KG1 (cell line): Measurements from ENCODE around the gene PKNOX2.

ENCODE experiments used
- DNase-seq: peaks from one replicate; lab custom pipeline; 2025; lab: John Stamatoyannopoulos, UW

PKNOX2 gene

GRCh38 chr11:125314276-125315078, 149.9 kb downstream of the PKNOX2 start:
- no peak for DNase-seq

- DNase-seq: no peak
These were observed 150.7 kb downstream of the PKNOX2 start for GRCh38 chr11:125315079-125315740.

- DNase-seq: no peak
These were observed 152.9 kb downstream of the PKNOX2 start for GRCh38 chr11:125317416-125317815.

DNA sequence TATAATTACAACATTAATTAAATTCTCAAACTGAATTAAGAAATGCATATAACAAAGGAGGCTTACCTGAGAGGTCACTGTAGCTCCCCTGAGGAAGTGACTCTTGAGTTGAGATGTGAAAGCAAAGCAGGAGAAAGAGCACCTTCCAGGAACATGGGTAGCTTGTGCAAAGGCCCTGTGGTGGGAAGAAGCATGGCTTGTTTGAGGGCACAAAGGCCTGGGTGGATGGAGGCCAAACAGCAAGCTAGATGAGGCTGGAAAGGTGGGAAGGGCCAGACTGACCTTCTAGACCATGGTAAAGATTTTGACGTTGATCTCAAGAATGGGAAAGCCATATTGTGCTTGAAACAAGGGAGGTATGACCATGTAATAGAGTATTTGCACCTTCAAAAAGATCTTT, 155.1 kb downstream of the PKNOX2 start:
- DNase-seq: no peak

DNA sequence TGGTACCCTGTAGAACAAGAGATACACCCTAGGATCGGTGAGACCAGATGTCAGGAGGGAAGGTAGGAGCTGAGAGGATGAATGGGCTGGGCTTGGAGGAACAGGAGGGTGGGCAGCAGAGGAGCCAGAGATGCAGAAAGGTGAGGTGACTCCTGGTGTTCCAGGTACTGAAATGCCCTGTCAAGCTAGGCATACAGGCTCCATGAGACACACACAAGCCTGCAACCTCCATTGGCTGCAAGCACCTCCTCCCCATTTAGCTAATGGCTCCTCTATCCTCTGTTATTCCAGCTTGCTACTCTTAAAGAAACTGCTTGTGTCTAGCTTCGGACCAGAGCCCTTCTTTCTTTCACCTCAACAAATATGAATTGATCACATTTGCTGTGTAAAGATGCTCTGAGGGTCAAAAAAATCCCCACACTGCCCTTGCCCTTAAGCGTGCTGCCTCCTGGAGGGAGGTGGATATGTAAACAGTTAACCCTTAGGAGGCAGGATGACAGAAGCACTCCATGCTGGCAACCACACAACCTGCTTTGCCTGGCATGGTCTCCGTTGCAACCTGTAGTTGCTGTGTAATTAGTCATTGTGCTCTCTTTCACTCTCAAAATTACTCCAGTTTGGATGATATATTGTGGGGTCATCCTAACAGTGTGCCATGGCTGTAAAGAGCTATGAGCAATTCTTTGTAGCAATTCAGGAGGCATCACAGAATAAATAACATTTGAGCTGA, 156.0 kb downstream of the PKNOX2 start:
- no peak for DNase-seq

GRCh38 chr11:125322289-125322688, 157.7 kb downstream of the PKNOX2 start:
- no peak for DNase-seq

DNA sequence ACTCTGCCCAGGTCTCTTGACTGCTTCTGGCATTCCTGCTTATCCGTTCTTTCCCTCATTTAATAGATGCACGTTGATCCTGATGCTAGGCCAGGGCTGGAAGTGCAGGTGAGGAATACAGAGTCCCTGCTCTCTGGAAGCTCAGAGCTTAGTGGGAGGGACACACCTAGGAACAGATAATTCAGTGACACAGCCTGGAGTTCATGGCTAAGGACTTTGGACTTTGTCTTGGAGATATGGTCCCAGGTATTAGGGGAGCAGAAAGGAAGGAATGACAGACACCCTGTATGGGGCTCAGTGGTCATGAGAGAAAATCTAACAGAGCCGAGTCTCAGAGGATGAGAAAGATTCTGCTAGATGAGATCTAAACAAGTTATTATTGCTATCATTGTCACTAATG, 160.6 kb downstream of the PKNOX2 start:
- DNase-seq: no peak

DNA sequence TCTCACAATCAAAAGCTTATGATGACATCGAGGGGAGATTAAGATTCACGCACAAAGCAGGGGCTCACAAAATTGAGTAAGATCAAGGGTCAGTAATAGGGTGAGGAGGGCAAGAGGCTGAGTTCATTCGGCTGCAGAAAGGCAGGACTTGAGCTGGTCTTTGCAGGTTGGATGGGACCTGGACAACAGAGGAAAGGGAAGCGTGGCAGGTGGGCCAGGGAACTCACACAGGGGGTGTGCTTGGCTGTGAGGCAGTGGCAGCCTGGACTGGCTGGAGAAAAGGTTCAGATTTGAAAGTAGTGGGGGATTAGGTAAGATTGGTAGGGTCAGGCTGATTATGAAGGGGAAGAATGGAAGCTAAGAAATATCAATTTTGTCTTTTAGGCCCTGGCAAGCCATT, 161.6 kb downstream of the PKNOX2 start:
- no peak for DNase-seq

DNA sequence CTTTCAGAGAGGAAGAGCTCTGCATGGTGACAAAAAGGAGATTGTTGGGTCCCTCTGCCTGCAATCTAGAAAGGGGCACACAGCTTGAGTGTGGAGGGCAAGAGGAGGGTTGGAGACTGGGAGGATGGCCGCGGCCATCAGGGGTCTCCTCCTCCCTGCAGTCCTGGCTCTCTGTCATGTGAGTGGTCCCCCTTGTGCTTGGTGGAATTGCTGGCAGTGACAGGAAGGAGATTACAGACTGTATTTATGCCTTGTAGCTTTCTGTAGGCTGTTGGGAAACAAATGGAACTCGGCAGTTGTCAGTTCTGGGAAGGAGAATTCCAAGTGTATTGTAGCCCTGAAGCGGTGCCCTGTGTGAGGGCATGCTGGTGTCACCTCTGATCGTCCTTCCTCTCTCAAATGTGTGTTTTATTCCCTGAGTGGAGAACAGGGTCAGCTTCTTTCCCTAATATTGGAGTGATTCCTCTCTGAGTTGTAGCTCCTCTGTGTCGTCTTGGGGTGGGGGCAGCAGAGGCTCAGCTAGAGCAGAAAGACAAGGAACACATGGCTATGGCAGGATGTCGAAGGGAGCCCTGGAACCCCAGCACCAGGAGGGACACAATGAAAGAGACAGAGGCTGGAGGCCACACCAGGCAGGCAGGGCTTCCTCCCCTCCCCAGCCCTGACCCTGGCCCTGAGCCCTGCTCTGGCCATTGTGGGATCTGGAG, 163.1 kb downstream of the PKNOX2 start:
- DNase-seq: no peak

- no peak for DNase-seq
These were observed 163.7 kb downstream of the PKNOX2 start for GRCh38 chr11:125328225-125328580.

GRCh38 chr11:125329786-125330185, 165.2 kb downstream of the PKNOX2 start:
- DNase-seq: no peak

DNA sequence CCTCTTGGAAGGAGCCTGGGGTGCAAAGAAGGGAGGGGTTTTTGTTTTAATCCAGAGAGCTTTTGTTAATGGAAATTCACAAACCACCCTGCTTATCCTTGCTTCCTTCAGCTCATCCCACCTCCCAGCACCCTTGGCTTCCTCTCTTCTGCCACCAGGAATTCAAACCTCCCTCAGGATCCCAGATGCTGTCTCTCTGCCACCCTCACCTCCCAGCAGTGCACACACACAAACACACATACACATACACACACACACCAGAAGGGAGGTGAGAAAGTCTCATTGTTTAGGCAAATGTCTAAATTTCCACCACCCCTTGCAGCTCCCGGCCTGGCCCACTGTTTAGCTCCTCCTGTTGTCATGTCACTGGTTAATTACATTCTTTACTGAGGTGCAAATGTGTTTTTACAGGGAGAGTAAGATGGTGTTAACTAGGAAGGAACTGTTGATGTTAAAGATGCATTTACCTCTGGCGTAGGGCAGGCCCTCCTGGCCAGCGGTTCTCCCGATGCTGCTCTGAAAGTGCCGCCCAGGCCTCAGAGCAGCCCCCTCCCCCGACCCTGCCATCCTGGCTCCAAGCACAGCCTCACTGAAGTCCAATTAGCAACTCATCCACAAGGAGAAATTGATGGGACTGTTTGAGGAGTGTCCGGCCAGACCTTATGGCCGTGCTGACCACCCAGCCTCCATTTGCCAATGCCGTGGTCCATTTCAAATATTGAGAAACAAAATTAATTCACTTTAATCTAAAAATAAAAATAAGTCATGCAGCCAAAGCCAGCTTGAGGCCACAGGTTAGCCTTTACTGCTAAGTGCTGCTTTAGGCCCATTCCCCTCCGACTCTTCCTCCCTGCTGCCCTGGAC, 166.1 kb downstream of the PKNOX2 start:
- DNase-seq: no peak

GRCh38 chr11:125331357-125332035, 166.9 kb downstream of the PKNOX2 start:
- DNase-seq: no peak

DNA sequence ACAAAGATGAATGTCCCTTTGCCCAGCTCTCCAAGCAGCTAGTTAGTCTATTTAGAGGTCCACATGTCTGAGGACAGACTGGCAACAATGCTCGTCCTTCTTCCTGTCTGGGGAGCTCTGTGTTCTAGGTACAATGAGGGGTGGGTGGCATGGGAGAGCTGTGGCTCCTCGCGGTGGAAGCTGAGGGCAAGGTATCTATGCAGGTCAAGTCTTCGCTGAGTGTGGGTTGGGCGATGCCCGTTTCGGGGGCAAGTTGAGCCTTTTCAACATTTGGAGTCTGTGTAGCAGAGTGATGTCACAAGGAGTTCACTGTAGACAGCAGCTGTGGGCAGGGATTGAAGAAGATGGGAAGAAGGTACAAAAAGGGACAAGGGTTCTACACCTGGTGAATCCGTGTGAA, 168.3 kb downstream of the PKNOX2 start:
- no peak for DNase-seq

DNA sequence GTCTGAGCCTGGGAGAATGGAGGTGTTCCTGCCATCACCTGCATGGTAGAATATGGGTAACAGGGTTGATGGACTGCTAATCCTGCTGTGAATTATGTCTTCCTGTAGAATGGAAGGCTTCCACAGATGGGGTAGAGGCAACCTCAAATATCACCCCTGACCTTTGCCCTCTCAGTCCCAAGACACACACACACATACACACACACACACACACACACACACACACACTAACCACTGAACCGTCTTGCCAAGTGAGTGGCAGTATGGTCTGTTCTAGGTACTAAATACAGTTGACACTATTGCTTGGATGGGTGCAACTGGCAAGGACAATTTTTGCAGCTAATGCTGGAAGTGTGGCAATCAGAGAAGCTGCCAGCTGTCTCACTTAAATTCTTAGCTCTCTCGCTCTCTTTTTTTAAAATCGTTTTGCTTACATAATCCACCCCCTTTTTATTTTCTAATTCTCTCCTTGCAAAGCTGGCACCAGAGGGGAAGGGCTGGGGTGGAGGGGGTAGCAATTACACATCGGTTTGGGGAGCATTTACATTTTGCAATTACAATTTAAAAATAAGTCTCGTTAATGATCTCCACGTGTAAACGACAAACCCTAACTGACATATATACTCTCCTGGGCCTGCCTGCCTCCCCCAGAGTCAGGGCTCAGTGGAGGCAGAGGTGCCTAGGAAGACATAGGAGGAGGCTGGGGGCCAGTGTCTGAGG, 169.0 kb downstream of the PKNOX2 start:
- no peak for DNase-seq

DNA sequence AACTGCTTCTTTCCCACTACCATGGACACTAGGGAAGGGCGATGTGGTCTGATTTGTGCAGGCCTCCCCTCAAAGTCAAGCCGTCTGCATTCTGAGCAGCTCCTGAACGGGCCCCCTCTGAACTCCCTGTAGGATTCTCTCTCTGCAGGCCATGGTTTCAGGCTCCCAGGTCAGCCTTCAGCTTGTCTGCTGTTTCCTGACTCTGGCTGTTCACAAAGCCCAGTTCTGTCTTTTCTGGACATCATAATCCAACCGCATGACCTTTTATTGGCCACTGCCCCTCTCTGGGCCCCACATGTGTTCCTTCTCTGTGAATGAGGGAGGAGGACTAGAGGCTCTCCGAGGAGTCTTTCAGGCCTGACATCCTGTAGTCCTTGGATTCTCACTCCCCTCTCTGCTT, 170.6 kb downstream of the PKNOX2 start:
- DNase-seq: no peak

- DNase-seq: no peak
These were observed 173.6 kb downstream of the PKNOX2 start for GRCh38 chr11:125337836-125338834.

- no peak for DNase-seq
These were observed 174.6 kb downstream of the PKNOX2 start for GRCh38 chr11:125338886-125339811.
